ENCODE data around the gene IQCH.

DNA sequence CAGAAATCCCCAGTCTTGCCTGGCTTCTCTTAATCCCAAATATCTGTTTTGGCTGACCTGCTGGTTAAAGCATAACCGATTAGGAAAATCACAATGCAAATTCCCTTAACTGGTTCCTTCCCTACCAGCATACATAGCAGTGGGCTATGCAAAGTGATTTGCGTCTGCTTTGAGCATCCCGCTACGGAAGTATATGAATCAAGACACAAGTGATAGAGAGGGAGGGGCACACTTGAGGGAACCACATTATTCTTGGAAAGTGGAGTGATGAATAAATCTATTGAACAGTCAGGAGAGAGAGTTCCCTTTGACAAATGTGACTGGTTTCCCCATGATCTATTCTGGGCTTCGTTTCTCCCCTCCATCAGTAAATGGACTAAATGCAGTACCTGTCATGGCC, 146.8 kb downstream of the IQCH start:
- TF ChIP-seq POLR2AphosphoS5 (IDR thresholded peaks at IDR 0.05; ENCODE audit: low read depth, low read length) (no peak), POLR2A (IDR thresholded peaks at IDR 0.05; ENCODE audit: low read depth, low read length) (no peak)
